Chondrocyte (in vitro differentiated cells): ENCODE data around the gene PROM1. TPM values are rescaled to one million over a fixed set of nuclear protein-coding genes. Genes with fewer than 3 reads are reported as not detected.

Source experiments
- DNase-seq: peaks from one replicate; pipeline ENCODE4 v3.0.0; 2021; ENCODE audit warnings: mixed read lengths, low spot score
- H3K27ac Mint-ChIP-seq: one replicate; pipeline ENCODE4 v1.8.0; 2021; ENCODE audit warnings: mild to moderate bottlenecking, moderate library complexity, mixed read lengths; ENCODE audit not compliant: unreplicated experiment
- H3K27me3 Mint-ChIP-seq: 2 replicates; pipeline ENCODE4 v1.8.0; 2021; ENCODE audit warnings: low read depth, mixed read lengths
- H3K36me3 Mint-ChIP-seq: 2 replicates; pipeline ENCODE4 v1.8.0; 2021; ENCODE audit warnings: low read depth, mixed read lengths
- H3K4me1 Mint-ChIP-seq: 2 replicates; pipeline ENCODE4 v1.8.0; 2021; ENCODE audit warnings: low read depth, mild to moderate bottlenecking, mixed read lengths
- H3K4me3 Mint-ChIP-seq: one replicate; pipeline ENCODE4 v1.8.0; 2021; ENCODE audit warnings: mild to moderate bottlenecking, moderate library complexity, mixed read lengths; ENCODE audit not compliant: unreplicated experiment
- H3K9me3 Mint-ChIP-seq: 2 replicates; pipeline ENCODE4 v1.8.0; 2021; ENCODE audit warnings: low read depth, mixed read lengths
- total RNA-seq: library from RNA; stranded (reverse); gene quantifications from 3 replicates; pipeline ENCODE4 v1.2.1, GENCODE V29; 2021
- TF ChIP-seq, protein P1 (sequence below): fragments of 200-600 bp; sonication (generic); IDR thresholded peaks from 2 replicates; pipeline ENCODE4 v1.5.0; 2021; ENCODE audit warnings: antibody characterized with exemption, mild to moderate bottlenecking, moderate library complexity

Gene PROM1
- total RNA-seq, 1 donor from 2014 or later: 0.10 TPM

DNA sequence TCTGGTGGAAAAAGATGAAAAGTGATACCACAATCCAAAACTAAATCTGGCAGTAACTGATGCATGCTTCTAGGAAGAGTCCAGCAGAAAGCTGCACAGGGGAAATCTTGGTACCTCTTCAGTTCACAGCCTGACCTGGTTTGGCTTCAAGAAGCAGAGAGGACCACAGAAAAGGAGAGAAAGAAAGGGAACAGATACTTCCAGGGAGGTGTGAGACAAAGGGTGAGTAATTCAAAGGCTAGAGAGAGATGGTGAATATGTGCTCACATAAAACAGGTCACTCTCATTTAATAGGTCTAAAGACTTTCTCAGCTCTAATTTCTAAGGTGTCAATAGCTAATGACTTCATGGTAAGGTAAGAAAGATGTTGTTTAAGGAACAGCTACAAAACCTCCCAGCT, 132.0 kb downstream of the PROM1 start:
- TF ChIP-seq, protein P1, sequence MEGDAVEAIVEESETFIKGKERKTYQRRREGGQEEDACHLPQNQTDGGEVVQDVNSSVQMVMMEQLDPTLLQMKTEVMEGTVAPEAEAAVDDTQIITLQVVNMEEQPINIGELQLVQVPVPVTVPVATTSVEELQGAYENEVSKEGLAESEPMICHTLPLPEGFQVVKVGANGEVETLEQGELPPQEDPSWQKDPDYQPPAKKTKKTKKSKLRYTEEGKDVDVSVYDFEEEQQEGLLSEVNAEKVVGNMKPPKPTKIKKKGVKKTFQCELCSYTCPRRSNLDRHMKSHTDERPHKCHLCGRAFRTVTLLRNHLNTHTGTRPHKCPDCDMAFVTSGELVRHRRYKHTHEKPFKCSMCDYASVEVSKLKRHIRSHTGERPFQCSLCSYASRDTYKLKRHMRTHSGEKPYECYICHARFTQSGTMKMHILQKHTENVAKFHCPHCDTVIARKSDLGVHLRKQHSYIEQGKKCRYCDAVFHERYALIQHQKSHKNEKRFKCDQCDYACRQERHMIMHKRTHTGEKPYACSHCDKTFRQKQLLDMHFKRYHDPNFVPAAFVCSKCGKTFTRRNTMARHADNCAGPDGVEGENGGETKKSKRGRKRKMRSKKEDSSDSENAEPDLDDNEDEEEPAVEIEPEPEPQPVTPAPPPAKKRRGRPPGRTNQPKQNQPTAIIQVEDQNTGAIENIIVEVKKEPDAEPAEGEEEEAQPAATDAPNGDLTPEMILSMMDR: no peak
- H3K4me1 Mint-ChIP-seq: no peaks in the 10 kb centered on the region
- no peaks in the 10 kb centered on the region for H3K9me3 Mint-ChIP-seq
- DNase-seq: no peak
- H3K4me3 Mint-ChIP-seq: no peak overlapping the region
- H3K36me3 Mint-ChIP-seq: no peaks in the 10 kb centered on the region
- H3K27me3 Mint-ChIP-seq: peaks cover 1% of the 10 kb centered on the region
- no peak overlapping the region for H3K27ac Mint-ChIP-seq

DNA sequence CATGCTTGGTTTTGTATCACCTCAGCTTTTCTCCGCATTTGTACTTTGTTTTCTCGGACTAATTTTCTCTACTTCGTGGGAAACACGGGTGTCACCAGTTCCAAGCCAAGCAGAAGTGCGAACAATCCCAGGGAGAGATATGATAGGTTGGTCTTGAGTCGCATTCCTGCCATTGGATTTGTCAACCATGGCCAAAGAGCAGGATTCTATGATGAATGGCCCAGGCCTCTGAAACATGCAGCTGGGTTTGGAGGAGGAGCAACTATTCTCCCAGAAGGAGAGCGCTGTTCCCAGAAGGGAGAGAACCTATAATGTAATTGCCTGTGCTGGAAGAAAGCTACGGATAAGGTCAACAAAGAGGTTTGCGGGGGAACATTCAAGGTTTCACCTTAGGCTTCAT, 135.0 kb downstream of the PROM1 start:
- no peaks in the 10 kb centered on the region for H3K4me1 Mint-ChIP-seq
- DNase-seq: no peak
- TF ChIP-seq, protein P1: no peak
- no peaks in the 10 kb centered on the region for H3K27me3 Mint-ChIP-seq
- no peak overlapping the region for H3K4me3 Mint-ChIP-seq
- H3K9me3 Mint-ChIP-seq: no peaks in the 10 kb centered on the region
- H3K36me3 Mint-ChIP-seq: no peaks in the 10 kb centered on the region
- H3K27ac Mint-ChIP-seq: no peak overlapping the region

DNA sequence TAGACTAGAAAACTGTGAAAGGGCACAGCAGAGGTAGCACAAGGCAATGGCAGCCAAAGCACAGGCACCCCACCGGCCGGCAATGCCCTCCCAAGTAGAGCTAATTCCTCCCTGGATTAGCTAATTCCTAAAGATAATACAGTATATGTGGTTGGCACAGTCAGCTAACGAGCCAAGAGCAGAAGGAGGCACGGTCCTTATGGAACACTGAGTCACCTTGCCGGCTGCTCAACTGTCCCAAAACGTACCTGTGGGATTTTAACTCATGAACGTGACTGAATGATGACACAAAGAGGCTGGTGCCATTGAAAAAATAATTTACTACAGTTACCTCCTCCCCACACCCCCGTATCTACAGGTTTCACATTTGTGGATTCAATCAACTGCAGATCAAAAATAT, 136.1 kb downstream of the PROM1 start:
- H3K27me3 Mint-ChIP-seq: no peaks in the 10 kb centered on the region
- TF ChIP-seq, protein P1: no peak
- no peaks in the 10 kb centered on the region for H3K36me3 Mint-ChIP-seq
- no peaks in the 10 kb centered on the region for H3K4me1 Mint-ChIP-seq
- no peaks in the 10 kb centered on the region for H3K9me3 Mint-ChIP-seq
- H3K4me3 Mint-ChIP-seq: no peak overlapping the region
- DNase-seq: no peak
- H3K27ac Mint-ChIP-seq: no peak overlapping the region

DNA sequence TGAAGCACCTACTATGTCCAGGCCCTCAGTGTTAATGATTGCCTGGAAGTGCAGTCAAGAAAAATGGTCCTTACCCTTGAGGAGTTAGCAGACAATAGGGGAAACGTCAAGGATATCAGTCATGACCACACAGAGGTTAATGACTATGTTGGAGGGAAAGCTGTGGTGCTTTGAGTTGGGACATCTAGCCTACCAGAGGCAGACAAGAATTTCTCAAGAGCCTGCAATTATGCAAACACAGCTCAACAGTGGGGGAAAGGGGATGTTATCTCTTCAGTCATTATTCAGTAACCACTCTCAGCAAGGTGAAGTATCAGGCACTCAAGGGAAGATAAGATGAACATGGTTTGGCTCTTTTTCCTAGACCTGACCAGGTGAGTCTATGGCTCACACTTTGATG, 138.3 kb downstream of the PROM1 start:
- no peak for DNase-seq
- Mint-ChIP-seq H3K27me3 (no peaks in the 10 kb centered on the region), H3K4me3 (no peak overlapping the region), H3K4me1 (no peaks in the 10 kb centered on the region), H3K9me3 (no peaks in the 10 kb centered on the region), H3K27ac (no peak overlapping the region), H3K36me3 (no peaks in the 10 kb centered on the region)
- TF ChIP-seq, protein P1: no peak

DNA sequence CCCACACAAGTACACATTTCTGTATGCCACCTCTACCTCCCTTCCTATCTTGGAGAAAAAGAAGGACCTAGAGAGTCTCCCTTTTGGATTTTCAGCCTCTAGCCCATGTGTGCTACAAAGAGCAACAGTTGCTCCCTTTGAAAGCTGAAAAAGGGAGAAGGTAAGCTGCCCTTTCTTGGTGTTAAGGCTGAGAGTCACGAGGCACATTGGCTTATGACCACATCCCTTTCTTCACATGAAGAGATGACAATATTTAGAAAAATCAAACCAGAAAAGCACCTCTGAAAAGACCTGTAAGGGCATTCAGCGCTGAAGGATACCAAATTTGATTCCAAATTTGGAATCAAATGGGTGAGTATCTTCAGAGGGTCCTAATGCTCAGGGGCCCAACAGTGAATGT, 138.9 kb downstream of the PROM1 start:
- Mint-ChIP-seq H3K27ac (no peak overlapping the region), H3K4me1 (no peaks in the 10 kb centered on the region), H3K9me3 (no peaks in the 10 kb centered on the region), H3K4me3 (no peak overlapping the region), H3K36me3 (no peaks in the 10 kb centered on the region), H3K27me3 (no peaks in the 10 kb centered on the region)
- TF ChIP-seq, protein P1: no peak
- DNase-seq: no peak
